Measurements from ENCODE around the gene FAM13A.

FAM13A gene

DNA sequence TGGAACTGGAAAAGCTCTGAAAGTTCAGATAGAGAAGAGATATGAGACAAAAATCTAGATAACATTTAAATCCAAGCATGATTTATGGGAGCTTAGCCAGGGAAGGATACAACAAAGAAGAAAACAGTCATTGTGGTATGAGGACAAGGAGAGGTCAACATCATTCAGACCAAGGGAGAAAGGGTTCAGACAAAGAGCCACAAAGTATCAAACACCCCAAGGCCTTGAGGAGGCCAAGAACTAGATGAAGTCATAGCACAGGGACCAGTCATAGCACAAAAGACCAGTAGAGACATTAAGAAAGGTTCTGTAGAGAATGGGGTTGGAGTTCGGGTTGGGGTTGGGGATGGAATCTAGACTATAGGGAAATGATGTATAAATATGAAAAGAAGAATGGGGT lies 282.0 kb downstream of the FAM13A start:
- no peak for DNase-seq (ENCODE audit: low read depth)

DNA sequence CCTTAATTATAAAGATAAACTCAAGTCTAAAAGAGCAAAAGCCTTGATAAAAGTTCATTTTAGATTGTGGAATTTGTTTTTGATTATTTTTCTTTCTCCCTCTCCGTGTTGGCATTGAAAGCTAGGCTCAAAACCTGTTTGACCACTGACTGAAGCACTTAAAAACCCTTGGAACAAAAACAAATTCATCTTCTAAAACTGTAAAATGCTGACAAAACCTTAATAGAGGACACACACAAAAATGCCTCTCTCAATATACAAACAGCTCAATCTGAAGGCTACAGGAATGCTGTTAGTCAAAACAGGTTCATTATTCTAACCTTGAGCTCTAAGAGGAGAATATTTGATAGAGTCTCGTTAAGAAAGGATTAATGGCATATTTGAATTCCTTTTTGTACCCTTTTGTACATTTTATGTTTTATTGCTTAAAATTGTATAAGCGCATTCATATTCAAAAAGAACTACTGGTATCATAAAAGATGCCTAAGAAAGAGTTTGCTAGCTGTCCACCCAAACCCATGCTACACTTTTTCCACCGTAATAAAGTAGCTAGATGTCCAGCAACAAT lies 285.0 kb downstream of the FAM13A start:
- DNase-seq (ENCODE audit: low read depth) = no peak

DNA sequence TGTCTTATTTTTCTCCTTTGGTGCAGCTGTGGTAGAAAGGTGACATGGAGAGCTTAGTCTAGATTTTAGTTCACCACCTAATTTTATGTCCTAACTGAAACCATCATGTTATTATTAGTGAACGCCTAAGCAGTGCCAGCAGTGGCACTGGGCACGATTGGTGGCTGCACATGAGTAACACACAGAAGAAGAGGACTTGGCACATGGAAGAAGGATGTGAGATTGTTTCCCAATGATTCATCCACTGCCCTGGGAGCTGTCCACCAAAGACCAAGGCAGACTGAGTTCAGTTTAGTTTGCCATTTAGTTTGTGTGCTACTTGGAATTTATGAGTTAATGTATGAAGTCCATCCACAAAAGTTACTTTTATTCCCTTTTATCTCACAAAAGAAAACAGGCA lies 291.3 kb downstream of the FAM13A start:
- peak; percentile 53 for DNase-seq (ENCODE audit: low read depth)

DNA sequence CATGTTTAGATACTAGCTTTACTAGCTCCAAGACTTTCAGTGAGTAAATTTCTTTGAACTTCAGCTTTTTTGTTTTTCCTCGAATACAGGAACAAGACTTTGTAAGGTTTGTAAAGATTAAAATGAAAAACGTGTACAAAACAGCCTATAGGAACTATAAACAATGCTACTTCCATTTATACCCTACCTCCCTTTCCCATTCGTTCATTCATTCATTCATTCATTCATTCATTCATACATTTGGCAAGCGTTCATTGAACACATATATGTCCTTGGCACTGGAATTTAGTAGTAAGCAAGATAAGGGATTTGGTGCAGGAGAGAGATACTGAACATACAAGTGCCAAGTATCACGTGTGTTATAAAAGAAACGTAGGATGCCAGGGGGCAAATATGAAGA lies 293.9 kb downstream of the FAM13A start:
- no peak for DNase-seq (ENCODE audit: low read depth)

DNA sequence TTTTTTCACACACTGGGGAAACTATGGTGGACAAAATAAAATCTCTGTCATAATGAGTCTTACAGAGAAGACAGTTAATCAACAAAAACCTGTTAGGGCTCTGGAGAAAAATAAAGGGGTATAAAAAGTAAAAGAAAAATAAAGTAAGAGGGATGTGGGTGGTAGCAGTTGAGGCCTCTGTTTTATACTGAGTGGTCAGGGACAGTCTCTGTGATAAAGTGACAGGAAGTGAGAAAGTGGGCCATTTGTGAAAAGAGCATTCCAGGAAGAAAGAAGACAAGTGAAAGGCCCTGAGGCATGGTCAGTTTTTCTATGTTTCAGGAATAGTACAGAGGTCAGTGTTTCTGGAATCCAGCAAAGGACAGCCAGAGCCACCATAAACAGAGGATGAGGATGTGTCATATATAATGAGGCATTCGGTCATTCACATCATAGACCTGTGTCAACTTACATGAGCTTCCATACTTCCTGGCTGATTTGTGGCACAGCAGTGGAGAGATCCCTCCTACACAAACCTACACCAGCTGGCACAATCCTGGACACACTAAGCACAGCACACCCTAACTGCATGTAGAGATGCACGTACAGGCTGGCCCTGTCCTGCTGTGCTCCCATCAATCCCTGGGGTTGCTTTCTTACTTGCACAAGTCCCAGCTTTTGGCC lies 295.0 kb downstream of the FAM13A start:
- DNase-seq (ENCODE audit: low read depth) = no peak

DNA sequence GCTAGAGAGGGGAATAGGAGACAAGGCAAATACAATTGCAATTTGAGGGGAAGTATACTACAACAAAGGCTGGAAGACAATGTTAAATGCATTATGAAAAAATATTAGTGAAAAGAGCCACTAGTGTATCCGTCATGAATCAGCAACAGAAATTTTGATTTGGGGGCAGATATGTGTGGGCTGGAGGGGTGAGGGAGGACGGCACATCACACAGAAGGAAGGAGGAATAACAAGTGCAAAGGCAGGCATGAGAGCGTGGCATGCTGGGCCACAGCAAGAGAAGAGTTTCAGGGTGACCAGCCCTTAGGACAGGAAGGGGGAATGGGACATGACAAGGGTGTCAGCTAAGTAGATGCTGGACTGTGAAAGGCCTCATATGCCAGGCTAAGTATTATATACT lies 295.6 kb downstream of the FAM13A start:
- DNase-seq (ENCODE audit: low read depth) = no peak

DNA sequence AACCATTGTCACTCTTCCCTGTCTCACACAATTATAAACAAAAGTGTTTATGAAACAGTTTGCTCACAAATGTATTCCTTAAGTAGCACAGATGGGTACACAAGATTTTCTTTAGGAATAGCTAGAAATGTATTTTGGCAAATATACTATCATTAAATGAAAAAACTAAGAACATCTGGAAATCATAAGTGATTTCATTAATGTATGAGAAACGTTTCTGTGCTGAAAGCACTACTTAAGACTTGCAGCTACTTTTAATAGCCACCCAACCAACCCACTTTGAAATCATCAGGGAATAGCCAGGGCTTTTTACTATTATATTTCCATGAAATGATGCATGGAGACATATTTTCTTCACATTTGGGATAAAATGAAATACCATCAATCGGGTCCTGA lies 297.1 kb downstream of the FAM13A start:
- no peak for DNase-seq (ENCODE audit: low read depth)

DNA sequence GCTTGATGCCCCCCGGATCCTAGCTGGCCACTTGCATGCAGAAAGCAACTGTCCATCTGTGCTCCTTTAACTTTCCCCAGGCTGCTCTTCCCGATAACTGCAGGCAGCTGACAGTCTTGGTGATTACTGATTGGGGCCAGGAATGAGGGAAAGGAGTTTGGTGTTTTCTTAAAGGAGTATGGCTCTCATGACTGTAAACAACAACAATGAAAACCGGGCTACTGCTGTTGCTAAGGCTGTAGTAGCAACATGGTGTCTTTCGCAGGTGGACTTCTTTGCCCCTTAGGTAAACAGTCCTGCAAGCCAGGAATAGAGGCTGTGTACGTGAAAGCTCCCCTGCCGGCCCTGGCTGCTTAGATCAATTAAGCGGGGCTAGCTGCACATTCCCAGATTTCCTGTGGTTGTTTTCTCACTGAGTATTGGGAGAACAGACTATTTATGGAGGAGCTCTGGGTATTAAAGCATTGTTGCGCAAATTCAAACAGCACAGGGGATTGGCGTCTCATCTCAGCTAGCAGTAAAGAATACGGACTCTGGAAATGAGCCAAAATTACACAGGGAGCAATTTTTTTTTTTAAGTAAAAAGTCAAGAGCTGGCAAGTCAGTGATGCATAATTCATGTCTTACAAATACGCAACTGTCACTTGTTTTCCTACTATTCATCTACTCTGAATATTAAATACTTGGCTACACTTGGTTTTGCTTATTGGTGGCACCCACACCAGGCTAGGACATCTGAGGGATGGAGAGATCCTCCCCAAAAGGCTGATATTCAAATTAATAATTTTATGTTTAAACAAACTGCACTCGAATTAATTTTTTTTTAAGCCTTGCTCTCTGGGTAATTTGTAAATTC lies 297.7 kb downstream of the FAM13A start:
- DNase-seq (ENCODE audit: low read depth) = no peak

DNA sequence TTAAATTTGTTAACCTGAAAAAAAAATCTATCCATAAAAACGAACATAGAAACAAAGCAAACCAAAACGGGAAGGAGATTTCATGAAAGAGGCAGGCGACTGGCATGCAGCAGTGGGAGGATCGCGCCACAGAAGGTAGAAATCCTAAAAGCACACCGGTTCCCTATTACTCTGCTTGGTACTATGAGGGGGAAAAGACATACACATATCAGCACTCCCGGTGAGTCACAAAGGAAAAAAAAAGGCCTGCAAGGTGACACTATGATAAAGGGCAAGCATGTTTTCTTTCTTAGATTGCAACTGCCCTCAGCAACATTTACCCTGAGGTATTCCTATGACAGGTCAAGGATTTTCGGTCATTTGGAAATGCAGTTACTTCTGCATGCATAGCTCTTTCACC lies 298.7 kb downstream of the FAM13A start:
- DNase-seq (ENCODE audit: low read depth) = no peak

DNA sequence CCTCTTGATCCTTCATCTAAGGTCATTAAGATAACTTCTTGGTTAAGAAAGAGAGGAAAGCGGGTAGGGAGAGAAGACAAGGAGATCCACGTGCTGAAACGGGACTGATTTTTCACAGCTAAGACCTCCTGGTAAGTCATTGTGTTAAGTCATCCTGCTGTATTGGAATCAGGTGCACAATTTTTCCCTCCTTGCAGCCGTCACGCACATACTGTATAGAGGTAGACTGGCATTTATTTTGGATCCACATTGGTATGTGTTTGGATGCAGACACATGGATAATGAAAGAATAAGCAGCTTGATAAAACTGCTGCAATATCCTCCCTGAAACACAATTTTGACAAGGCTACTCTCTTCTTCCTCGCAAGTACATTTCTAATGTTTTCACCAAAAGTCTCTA lies 299.2 kb downstream of the FAM13A start:
- DNase-seq (ENCODE audit: low read depth) = no peak

DNA sequence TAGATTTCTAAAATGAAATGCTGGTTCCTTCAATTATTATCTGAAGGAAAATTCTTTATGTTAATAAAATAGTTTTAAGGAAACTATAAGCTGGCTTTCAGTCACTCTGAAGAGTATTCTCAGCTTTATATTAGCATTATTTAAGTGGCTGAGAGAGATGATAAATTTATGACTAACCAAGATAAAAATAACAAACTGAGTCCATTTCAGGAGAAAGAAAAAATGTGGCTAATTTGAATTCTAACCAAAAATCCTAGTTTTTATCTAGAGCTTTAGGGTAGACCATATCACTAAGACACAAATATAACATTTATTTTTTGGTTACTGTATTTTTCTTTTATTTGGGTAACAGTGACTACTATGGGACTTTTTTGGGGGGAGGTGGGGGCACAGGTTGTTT lies 299.9 kb downstream of the FAM13A start:
- no peak for DNase-seq (ENCODE audit: low read depth)

DNA sequence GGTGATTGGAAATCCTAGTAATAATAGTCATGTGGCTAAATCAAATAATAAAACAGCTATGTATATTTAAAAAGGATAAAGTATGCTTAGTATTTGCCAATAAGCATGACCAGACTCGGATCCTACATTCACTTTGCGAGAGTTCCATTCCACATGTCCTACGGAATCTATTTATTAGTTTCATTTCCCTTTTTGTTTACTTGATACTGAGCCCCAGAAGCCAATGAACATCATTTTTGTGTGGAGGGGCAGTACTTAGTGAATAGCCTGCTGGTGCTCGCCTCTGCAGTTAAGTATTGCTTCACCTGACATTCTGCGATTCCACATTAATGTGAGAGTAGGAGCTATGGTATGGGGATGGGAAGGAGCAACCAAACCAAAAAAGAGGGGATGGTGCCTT lies 300.8 kb downstream of the FAM13A start:
- no peak for DNase-seq (ENCODE audit: low read depth)

DNA sequence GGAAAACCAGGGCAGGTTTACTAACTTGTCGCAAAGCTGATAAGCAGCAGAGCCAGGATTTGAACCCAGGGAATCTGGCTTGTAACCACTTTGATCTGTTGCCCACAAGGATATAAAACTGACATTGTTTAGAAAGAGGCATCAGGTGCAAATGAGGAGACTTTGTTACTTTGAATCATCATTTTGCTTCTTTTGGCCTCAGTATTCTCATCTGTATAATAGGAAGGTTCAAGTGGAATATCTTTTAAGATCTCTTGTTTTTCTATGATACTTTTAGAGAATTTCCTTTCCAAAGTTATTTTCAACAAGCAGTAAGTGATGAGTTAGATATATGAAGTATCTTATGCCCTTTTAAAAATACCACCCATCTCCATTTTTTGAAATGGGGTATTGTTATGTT lies 301.5 kb downstream of the FAM13A start:
- DNase-seq (ENCODE audit: low read depth) = no peak

DNA sequence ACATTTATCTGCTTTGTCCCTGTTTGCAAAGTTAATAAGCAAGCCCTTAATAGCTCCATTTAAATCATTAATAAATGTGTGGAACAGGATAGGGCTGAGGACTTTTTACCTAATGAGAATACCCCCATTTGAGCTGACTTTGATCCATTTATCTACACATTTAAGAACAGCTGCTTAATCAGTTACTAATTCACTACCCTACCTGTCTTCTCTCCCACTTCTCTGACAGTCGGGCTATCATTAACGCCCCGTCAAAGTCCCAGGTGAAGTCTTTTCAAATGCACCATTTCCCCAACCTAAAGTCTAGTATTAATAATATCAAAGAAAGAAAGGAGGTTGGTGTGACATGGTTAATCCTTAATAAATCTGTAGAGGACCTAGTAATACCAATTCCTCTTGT lies 302.2 kb downstream of the FAM13A start:
- no peak for DNase-seq (ENCODE audit: low read depth)

DNA sequence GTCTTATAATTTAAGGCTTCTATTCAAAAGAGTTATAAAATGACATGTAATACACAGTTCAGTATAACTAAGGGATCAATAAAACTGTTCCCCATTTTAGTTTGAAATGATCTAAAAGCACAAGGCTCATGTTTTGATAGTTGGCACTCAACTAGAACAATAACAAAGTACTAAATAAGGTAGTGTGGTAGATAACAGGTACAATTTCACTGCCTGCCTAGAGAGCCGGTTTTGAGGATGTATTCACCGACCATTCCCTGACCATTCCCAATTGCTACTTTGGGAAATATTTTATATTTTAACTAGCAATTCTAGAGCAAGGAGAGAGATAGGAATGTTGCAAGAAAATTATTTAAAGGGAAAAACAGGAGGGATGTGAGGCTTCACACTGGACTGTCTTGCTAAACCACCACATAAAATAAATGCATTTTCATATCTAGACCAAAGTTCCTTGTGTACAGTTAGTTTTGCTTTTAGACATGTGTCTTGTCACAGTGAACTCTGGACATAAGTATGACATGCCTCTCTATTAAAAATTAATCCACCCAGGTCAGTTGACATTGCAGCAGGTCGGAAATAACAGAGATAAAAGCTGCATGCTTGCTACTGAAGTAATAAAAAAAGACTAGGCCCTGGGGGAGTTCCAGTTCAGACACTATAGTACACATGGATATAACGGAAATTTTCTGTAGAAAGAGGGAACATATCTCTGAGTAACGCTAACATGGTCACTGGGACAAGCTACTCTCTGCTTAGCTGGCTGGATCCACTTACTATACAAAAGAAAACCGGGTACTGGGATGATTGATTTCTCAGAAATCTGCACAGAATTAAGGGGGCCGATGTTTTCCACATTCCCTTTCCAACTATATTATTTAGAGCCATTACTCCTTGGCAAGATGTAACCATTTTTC lies 303.1 kb downstream of the FAM13A start:
- DNase-seq (ENCODE audit: low read depth) = no peak

DNA sequence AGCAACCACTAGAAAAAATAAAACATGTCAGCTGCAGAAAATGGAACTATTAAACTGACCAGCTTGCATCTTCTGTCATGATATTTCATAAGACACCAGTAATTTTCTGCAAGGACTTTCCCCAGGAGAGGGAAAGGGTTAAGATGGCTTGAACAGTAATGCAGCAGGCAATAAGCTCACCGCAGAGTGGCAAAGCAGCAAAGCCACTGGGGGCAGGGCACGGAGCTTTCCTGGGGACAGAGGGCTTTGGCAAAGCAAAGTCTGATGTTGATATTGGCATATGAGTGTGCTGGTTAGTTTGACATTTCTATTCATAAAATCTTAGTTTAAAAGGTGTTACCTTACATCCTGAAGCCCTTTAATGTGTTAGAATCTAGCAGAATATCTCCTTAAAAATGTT lies 304.2 kb downstream of the FAM13A start:
- no peak for DNase-seq (ENCODE audit: low read depth)

DNA sequence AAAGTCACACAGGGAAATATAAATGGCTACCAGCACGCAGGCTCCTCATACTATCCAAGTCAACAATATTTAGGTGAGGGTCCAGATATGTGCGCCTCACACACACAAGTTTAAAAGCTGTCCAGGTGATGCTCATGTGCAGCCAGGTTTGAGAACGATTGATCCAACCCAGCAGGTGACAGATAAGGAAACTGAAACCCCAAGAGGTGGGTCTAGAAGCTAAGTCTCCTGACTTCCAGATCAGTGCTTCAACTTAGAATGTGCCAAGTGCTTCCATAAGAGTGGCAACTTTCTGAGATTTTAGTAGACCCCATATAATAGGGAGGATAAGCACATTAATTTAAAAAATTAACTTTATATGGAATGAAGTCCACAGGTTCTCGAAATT lies 304.9 kb downstream of the FAM13A start:
- no peak for DNase-seq (ENCODE audit: low read depth)

DNA sequence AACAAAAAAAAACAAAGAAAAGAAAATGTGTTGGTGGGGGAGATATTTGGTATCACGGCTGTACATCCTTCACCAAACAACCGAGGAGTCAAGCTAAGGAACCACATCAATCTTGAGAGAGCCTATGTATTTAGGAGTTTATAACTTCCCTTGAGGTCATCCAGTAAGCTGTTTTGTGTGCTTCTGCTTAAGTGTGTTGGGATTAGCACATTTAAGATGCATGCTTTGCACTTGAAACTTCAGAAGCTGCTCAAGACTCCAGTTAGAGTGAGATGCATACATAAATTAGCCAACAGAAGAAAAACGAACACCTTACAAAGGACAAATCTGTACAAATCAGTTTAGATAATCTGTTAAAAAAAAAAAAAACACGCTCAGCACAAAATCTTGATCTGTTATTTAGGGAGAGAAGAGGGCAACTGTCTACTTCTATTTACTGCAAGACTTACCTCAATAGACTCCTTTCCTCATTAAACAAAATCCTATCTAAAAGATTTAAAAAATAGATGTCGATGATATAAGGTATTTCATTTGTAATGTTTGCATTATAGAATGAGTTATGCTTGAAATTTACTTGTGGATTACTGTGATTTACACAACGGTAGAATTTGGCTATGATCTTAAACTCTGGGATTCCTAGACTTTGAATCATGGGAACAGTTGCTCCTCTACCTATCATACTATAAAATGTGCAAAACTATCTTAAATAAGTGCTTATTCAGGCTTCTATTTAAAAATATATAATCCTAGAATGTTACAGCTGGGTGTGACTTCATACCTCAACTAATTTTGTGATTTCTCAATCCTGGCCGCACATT lies 305.5 kb downstream of the FAM13A start:
- DNase-seq (ENCODE audit: low read depth) = no peak

DNA sequence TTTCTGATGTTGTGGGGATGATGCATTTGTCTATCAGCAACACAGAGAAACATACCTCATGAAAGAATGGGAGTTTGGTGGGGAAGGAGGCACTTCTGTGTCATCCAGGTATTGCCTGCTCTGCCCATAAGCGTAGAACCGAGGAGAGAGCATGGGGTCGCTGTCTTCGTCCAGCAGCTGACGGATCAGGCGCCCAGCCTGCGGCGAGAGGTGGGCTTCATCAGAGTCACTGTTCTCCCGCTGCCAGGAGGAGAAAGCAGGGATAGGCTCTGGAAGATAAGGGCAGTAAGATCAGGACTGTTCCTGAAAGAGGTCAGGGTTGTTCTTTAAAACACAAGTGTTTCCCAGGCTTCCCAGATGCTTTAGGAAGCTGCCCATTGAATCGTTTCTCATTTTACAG lies 306.6 kb downstream of the FAM13A start:
- no peak for DNase-seq (ENCODE audit: low read depth)

DNA sequence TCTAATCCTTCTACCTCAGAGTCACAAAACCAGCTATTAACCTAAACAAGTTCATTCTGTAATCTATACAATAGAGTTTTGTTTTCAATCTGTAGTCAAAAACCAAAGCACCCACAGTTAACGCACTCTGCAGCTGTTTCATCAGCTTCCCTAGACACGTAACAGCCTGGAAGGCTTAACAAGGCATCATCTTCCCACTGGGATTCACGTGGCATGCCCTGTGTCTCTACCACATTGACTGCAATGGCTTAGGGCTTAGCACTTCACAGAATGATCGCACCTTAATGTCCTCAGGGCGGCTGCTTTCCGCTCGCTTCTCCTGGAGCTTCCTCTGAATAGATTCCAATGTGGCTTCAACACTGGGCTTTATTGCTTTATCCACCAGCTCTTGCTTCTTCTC lies 309.6 kb downstream of the FAM13A start:
- no peak for DNase-seq (ENCODE audit: low read depth)

DNA sequence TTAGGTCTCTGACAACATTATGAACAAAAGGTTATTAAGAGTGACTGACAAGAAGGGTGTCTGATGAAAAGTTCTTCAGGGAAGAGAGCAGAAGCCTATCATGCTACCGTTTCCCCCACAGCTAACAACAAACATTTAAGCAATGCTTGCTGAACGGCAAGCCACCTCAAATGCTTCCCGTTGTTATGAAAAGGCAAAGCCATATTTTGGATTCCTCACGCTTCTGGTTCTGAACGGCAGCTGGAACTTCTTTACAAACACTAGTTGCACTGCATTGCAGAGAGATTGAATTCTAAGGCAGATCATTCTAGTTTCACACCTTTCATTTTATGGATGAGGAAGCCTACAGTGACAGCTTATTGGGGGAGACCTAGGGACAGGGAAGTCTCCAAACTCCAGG lies 310.8 kb downstream of the FAM13A start:
- no peak for DNase-seq (ENCODE audit: low read depth)
